ENCODE results near the gene FAM222B. TPM values are rescaled to one million over a fixed set of nuclear protein-coding genes. Genes with fewer than 3 reads are reported as not detected.

FAM222B gene
- total RNA-seq, 4 donors from 2014 or later: 12.1 to 20.7 (median 17.8) TPM

DNA sequence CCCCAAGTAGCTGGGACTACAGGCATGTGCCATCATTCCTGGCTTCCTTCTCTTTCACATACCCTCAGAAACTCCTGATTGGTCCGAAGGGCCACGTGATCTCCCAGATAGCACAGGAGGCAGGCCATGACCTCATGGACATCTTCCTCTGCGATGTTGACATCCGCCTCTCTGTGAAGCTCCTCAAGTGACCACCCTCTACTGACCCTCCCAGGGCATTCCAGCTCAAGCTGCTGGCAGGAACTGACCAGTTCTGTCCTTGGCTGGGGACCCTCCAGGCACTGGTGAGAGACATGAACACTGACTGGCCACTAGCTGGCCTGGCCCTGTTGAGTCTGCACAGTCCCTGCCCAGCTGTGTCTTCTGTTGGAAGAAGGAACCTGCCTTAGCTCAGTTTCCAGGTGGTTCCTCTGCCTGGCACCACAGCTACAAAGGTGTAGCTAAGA lies 17.8 kb upstream of the FAM222B start:
- no peak for DNase-seq (ENCODE audit: low spot score in 2 of 2)
- Histone ChIP-seq H3K36me3 (peaks cover 57% of the 10 kb centered on the region), H3K27me3 (no peaks in the 10 kb centered on the region), H3K9me3 (no peaks in the 10 kb centered on the region), H3K4me3 (no peak overlapping the region), H3K27ac (no peak overlapping the region), H3K4me1 (peaks cover 6% of the 10 kb centered on the region)
- TF ChIP-seq POLR2AphosphoS5 (IDR thresholded peaks at IDR 0.05): no peak
- TF ChIP-seq POLR2A (IDR thresholded peaks at IDR 0.05): no peak
- no peak for TF ChIP-seq EP300 (IDR thresholded peaks at IDR 0.05)
- TF ChIP-seq CTCF (IDR thresholded peaks at IDR 0.05): no peak
- 90% methylated on average over 4 of the region's 4 CpGs for WGBS

DNA sequence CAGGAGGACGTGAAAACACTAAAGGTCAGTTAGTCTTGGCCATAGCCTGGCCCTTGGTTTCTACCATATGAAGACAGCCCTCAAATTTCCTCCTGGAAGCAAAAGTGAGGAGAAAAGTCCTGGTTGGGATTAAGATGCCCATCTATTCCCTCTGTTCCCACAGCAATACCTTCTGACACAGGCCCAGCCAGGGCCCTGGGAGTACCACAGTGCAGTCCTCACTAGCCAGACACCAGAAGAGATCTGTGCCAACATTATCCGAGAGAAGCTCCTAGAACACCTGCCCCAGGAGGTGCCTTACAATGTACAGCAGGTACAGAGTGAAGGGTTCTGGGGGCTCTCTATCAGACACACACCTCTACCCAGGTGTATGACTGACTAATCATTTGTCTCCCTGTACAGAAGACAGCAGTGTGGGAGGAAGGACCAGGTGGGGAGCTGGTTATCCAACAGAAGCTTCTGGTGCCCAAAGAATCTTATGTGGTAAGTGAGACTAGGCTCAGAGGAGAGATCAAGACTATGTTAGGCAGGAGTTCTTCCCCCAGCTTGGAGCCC lies 16.3 kb upstream of the FAM222B start:
- DNase-seq (ENCODE audit: low spot score in 2 of 2): no peak
- WGBS: 43% methylated on average over 2 of the region's 2 CpGs
- peaks cover 57% of the 10 kb centered on the region for H3K36me3 ChIP-seq

GRCh38 chr17:28857905-28858800 lies 15.6 kb upstream of the FAM222B start:
- TF ChIP-seq CTCF (IDR thresholded peaks at IDR 0.05) (no peak), POLR2A (IDR thresholded peaks at IDR 0.05) (no peak), POLR2AphosphoS5 (IDR thresholded peaks at IDR 0.05) (no peak), EP300 (IDR thresholded peaks at IDR 0.05) (no peak)
- no peak overlapping the region for H3K4me3 ChIP-seq
- H3K27ac ChIP-seq: no peak overlapping the region
- no peaks in the 10 kb centered on the region for H3K9me3 ChIP-seq
- H3K36me3 ChIP-seq: peaks cover 57% of the 10 kb centered on the region
- no peak for DNase-seq (ENCODE audit: low spot score in 2 of 2)
- H3K4me1 ChIP-seq: peaks cover 16% of the 10 kb centered on the region
- WGBS: 89% methylated on average over 3 of the region's 3 CpGs
- H3K27me3 ChIP-seq: no peaks in the 10 kb centered on the region

More for the DNA sequence above, 16.3 kb upstream of the FAM222B start:
- Histone ChIP-seq H3K27me3 (no peaks in the 10 kb centered on the region), H3K27ac (no peak overlapping the region), H3K9me3 (no peaks in the 10 kb centered on the region), H3K4me1 (peaks cover 16% of the 10 kb centered on the region), H3K4me3 (no peak overlapping the region)
- TF ChIP-seq CTCF (IDR thresholded peaks at IDR 0.05) (no peak), POLR2A (IDR thresholded peaks at IDR 0.05) (no peak), EP300 (IDR thresholded peaks at IDR 0.05) (no peak), POLR2AphosphoS5 (IDR thresholded peaks at IDR 0.05) (no peak)

- no peak for DNase-seq (ENCODE audit: low spot score in 2 of 2)
- no peaks in the 10 kb centered on the region for H3K27me3 ChIP-seq
- no peaks in the 10 kb centered on the region for H3K9me3 ChIP-seq
- no peak overlapping the region for H3K4me3 ChIP-seq
- peaks cover 51% of the 10 kb centered on the region for H3K36me3 ChIP-seq
- TF ChIP-seq POLR2A (IDR thresholded peaks at IDR 0.05): no peak
- TF ChIP-seq CTCF (IDR thresholded peaks at IDR 0.05): no peak
- TF ChIP-seq EP300 (IDR thresholded peaks at IDR 0.05): no peak
- TF ChIP-seq POLR2AphosphoS5 (IDR thresholded peaks at IDR 0.05): no peak
- no peak overlapping the region for H3K27ac ChIP-seq
- WGBS: 98% methylated on average over 5 of the region's 5 CpGs
- peaks cover 16% of the 10 kb centered on the region for H3K4me1 ChIP-seq
These were observed 13.5 kb upstream of the FAM222B start for GRCh38 chr17:28856028-28856574.

DNA sequence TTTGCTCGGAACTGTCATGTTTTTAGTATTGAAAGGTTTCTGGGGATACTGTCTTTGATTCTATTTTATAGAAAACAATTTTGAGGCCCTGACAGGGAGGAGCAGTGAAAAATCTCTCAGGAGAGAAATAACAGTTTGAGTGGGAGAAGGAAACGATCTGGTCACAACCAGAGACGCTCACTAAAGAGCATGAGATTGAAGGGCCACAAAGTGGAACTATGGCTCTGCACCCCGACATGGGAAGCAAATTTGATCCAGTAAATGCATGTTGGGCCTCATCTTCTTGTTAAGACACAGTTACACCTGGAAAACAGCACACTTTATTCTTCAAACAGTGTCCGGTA lies 12.7 kb upstream of the FAM222B start:
- H3K27me3 ChIP-seq: no peaks in the 10 kb centered on the region
- 21% methylated on average over 5 of the region's 5 CpGs for WGBS

More for the DNA sequence above, 12.7 kb upstream of the FAM222B start:
- Histone ChIP-seq H3K27ac (peak overlapping the region; percentile 66), H3K4me3 (peak overlapping the region; percentile 84), H3K36me3 (peaks cover 43% of the 10 kb centered on the region), H3K4me1 (peaks cover 16% of the 10 kb centered on the region), H3K9me3 (no peaks in the 10 kb centered on the region)
- DNase-seq (ENCODE audit: low spot score in 2 of 2): no peak
- TF ChIP-seq EP300 (IDR thresholded peaks at IDR 0.05): no peak
- no peak for TF ChIP-seq POLR2A (IDR thresholded peaks at IDR 0.05)
- no peak for TF ChIP-seq CTCF (IDR thresholded peaks at IDR 0.05)
- no peak for TF ChIP-seq POLR2AphosphoS5 (IDR thresholded peaks at IDR 0.05)

Data from suprapubic skin (tissue), 4 donors.